ENCODE data around the gene BCAP31. TPM values are rescaled to one million over a fixed set of nuclear protein-coding genes. Genes with fewer than 3 reads are reported as not detected.
A peak's percentile ranks its signal among the peaks of the same experiment; 100 is the strongest.

Gene BCAP31
- 83.0 TPM for total RNA-seq

DNA sequence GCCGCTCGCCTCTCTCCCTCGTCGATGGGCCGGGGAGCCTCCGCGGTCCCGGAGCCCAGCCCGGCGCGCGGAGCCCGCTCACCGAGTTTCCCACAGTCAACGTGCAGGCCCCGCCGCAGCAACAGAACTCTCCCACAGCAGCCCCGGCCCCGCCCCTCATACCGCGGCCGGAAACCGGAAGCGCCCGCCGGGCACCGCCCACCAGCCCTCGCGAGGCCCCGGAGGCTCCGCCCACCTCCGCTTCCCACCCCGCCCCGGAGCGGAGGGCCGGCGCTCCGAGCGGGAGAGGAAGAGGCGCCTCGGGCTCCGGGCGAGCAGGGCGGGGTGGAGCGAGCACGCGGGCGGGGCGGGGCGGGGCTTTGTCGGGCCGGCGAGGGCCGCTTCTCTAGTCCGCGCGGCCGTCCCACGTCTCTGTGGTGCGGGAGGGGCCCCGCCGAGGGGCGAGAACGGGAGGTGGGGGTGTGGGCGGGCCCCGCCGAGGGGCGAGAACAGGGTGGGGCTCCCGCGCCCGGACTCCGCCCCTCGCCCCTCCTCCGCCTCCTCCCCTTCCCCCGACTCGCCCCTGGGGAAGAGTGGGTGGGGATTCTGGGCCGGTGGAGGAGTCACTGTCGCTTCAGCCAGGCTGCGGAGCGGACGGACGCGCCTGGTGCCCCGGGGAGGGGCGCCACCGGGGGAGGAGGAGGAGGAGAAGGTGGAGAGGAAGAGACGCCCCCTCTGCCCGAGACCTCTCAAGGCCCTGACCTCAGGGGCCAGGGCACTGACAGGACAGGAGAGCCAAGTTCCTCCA, at the start of gene BCAP31, which contains the start of gene ABCD1:
TSS of gene BCAP31 (minus strand) at position 136 of the 787 bp plus-strand sequence. CDS start 1,143 bp downstream, outside the sequence.
TSS of gene ABCD1 (plus strand) at position 605 of the 787 bp plus-strand sequence. CDS start 411 bp downstream, outside the sequence.
- H3K27me3 ChIP-seq (ENCODE audit: control insufficient read depth in 3 of 3, insufficient read depth in 3 of 3, low read length in 3 of 3) = no peaks in the 10 kb centered on the region
- no peaks in the 10 kb centered on the region for H3K9me3 ChIP-seq (ENCODE audit: control insufficient read depth in 3 of 3, low read length in 3 of 3)
- peak within 1 kb of the TSS; percentile 75 to 86 (median 80) for H3K9ac ChIP-seq (ENCODE audit: low read depth in 1 of 3, low read length in 3 of 3)
- H3K36me3 ChIP-seq (ENCODE audit: control insufficient read depth in 3 of 3, insufficient read depth in 3 of 3, low read length in 3 of 3) = peaks cover 12 to 16% (median 14%) of the 10 kb centered on the region in 3 donors
- peak within 1 kb of the TSS; percentile 92 for H3K27ac ChIP-seq (ENCODE audit: low read depth, low read length)
- H3K4me1 ChIP-seq (ENCODE audit: control insufficient read depth in 3 of 3, insufficient read depth in 3 of 3, low read length in 3 of 3) = peaks cover 45 to 59% (median 53%) of the 10 kb centered on the region in 3 donors
- peak within 1 kb of the TSS; percentile 65 to 75 (median 67) for H3K4me3 ChIP-seq (ENCODE audit: low read length in 3 of 3)

- no peak overlapping the region for H3K27ac ChIP-seq (ENCODE audit: low read depth, low read length)
- H3K4me3 ChIP-seq (ENCODE audit: low read length in 3 of 3) = no peak overlapping the region
- peaks cover 0 to 4% (median 0%) of the 10 kb centered on the region in 3 donors for H3K27me3 ChIP-seq (ENCODE audit: control insufficient read depth in 3 of 3, insufficient read depth in 3 of 3, low read length in 3 of 3)
- H3K9me3 ChIP-seq (ENCODE audit: control insufficient read depth in 3 of 3, low read length in 3 of 3) = no peaks in the 10 kb centered on the region
- H3K36me3 ChIP-seq (ENCODE audit: control insufficient read depth in 3 of 3, insufficient read depth in 3 of 3, low read length in 3 of 3) = no peaks in the 10 kb centered on the region
- H3K9ac ChIP-seq (ENCODE audit: low read depth in 1 of 3, low read length in 3 of 3) = no peak overlapping the region
- H3K4me1 ChIP-seq (ENCODE audit: control insufficient read depth in 3 of 3, insufficient read depth in 3 of 3, low read length in 3 of 3) = peaks cover 0 to under 1% (median 0%) of the 10 kb centered on the region in 3 donors
These were observed 49.0 kb upstream of the BCAP31 start for GRCh38 chrX:153773218-153773611.

DNA sequence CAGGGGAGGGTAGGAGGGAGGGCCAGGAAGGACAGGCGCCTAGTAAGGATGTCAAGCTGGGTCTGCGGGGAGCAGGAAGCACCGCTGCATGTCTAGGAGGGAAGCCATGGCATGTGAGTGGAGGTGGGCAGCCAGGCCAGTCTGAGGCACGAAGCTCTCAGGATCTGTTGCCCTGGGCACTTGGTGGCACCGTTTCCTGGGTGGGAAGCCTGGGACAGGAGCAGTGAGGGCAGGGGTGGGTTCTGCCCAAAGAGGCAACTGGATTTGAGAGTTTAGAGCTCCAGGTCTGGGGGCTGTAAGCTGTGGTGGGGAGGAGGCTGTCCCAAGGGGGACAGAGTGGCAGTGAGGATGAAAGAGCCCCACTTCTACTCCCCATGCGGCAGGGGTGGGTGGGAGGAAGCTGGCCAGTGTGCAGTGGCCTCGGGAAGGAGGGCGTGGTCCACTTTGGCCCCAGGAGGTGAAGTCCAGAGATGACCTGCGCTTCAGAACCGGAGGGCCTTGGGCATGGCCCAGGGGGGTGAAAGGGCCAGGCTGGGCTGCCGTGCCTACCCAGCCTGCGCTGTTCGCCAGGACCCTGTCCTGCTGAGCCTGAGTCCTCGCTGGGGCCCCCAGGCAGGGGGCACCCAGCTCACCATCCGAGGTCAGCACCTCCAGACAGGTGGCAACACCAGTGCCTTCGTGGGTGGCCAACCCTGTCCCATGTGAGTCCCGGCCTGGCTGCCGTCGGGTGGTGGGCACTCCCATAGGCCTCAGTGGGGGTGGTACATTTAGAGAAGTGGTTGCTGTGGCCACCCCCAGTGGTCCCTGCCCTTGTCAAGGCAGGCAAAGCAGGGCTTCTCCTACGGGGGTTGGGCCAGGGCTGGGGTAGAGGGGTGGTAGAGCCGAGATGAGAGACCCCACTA, 48.4 kb upstream of the BCAP31 start:
- Histone ChIP-seq H3K27me3 (ENCODE audit: control insufficient read depth in 3 of 3, insufficient read depth in 3 of 3, low read length in 3 of 3) (peaks cover 0 to 4% (median 0%) of the 10 kb centered on the region in 3 donors), H3K36me3 (ENCODE audit: control insufficient read depth in 3 of 3, insufficient read depth in 3 of 3, low read length in 3 of 3) (no peaks in the 10 kb centered on the region), H3K4me1 (ENCODE audit: control insufficient read depth in 3 of 3, insufficient read depth in 3 of 3, low read length in 3 of 3) (peaks cover 0 to 4% (median 3%) of the 10 kb centered on the region in 3 donors), H3K9ac (ENCODE audit: low read depth in 1 of 3, low read length in 3 of 3) (no peak overlapping the region), H3K27ac (ENCODE audit: low read depth, low read length) (no peak overlapping the region), H3K9me3 (ENCODE audit: control insufficient read depth in 3 of 3, low read length in 3 of 3) (no peaks in the 10 kb centered on the region), H3K4me3 (ENCODE audit: low read length in 3 of 3) (no peak overlapping the region)

DNA sequence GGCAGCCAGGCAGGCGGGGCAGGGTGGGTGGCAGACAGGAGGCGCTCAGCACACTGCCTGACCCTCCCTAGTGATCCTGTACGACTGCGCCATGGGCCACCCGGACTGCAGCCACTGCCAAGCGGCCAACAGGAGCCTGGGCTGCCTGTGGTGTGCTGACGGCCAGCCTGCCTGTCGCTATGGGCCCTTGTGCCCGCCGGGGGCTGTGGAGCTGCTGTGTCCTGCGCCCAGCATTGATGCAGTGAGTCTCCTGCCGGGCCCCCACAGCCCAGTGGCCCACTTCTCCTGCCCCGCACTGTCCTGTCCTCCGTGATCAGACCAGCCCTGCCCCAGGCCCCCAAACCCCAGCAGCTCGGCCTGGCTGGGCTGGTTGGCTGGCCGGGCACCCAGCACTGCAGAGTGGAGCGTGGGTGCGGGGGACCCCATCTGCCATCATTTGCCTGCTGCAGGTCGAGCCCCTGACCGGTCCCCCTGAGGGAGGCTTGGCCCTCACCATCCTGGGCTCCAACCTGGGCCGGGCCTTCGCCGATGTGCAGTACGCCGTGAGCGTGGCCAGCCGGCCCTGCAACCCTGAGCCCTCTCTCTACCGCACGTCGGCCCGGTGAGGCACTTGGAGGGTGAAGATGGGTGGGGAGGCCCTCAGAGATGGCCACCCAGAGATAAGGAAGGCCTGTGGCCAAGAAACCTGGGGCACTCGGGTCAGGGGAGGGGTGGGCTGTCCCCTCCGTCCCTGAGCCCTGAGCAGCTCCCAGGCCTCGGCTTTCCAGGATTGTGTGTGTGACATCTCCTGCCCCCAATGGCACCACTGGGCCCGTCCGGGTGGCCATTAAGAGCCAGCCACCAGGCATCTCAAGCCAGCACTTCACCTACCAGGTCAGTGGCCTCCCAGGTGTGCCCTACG, 47.5 kb upstream of the BCAP31 start:
- Histone ChIP-seq H3K27me3 (ENCODE audit: control insufficient read depth in 3 of 3, insufficient read depth in 3 of 3, low read length in 3 of 3) (peaks cover 0 to 4% (median 0%) of the 10 kb centered on the region in 3 donors), H3K4me1 (ENCODE audit: control insufficient read depth in 3 of 3, insufficient read depth in 3 of 3, low read length in 3 of 3) (peaks cover 2 to 11% (median 10%) of the 10 kb centered on the region in 3 donors), H3K27ac (ENCODE audit: low read depth, low read length) (no peak overlapping the region), H3K9me3 (ENCODE audit: control insufficient read depth in 3 of 3, low read length in 3 of 3) (no peaks in the 10 kb centered on the region), H3K4me3 (ENCODE audit: low read length in 3 of 3) (no peak overlapping the region), H3K9ac (ENCODE audit: low read depth in 1 of 3, low read length in 3 of 3) (no peak overlapping the region), H3K36me3 (ENCODE audit: control insufficient read depth in 3 of 3, insufficient read depth in 3 of 3, low read length in 3 of 3) (no peaks in the 10 kb centered on the region)

GRCh38 chrX:153770601-153771414, 46.6 kb upstream of the BCAP31 start:
- Histone ChIP-seq H3K27ac (ENCODE audit: low read depth, low read length) (no peak overlapping the region), H3K36me3 (ENCODE audit: control insufficient read depth in 3 of 3, insufficient read depth in 3 of 3, low read length in 3 of 3) (no peaks in the 10 kb centered on the region), H3K4me1 (ENCODE audit: control insufficient read depth in 3 of 3, insufficient read depth in 3 of 3, low read length in 3 of 3) (peaks cover 2 to 13% (median 10%) of the 10 kb centered on the region in 3 donors), H3K4me3 (ENCODE audit: low read length in 3 of 3) (no peak overlapping the region), H3K27me3 (ENCODE audit: control insufficient read depth in 3 of 3, insufficient read depth in 3 of 3, low read length in 3 of 3) (peaks cover 0 to 4% (median 0%) of the 10 kb centered on the region in 3 donors), H3K9me3 (ENCODE audit: control insufficient read depth in 3 of 3, low read length in 3 of 3) (no peaks in the 10 kb centered on the region), H3K9ac (ENCODE audit: low read depth in 1 of 3, low read length in 3 of 3) (no peak overlapping the region)

- Histone ChIP-seq H3K4me1 (ENCODE audit: control insufficient read depth in 3 of 3, insufficient read depth in 3 of 3, low read length in 3 of 3) (peaks cover 2 to 13% (median 10%) of the 10 kb centered on the region in 3 donors), H3K27ac (ENCODE audit: low read depth, low read length) (no peak overlapping the region), H3K4me3 (ENCODE audit: low read length in 3 of 3) (no peak overlapping the region), H3K9me3 (ENCODE audit: control insufficient read depth in 3 of 3, low read length in 3 of 3) (no peaks in the 10 kb centered on the region), H3K27me3 (ENCODE audit: control insufficient read depth in 3 of 3, insufficient read depth in 3 of 3, low read length in 3 of 3) (peaks cover 0 to 4% (median 0%) of the 10 kb centered on the region in 3 donors), H3K9ac (ENCODE audit: low read depth in 1 of 3, low read length in 3 of 3) (no peak overlapping the region), H3K36me3 (ENCODE audit: control insufficient read depth in 3 of 3, insufficient read depth in 3 of 3, low read length in 3 of 3) (no peaks in the 10 kb centered on the region)
These were observed 45.8 kb upstream of the BCAP31 start for GRCh38 chrX:153769865-153770600.

GRCh38 chrX:153769158-153769864, 45.1 kb upstream of the BCAP31 start:
- no peak overlapping the region for H3K4me3 ChIP-seq (ENCODE audit: low read length in 3 of 3)
- no peak overlapping the region for H3K27ac ChIP-seq (ENCODE audit: low read depth, low read length)
- H3K4me1 ChIP-seq (ENCODE audit: control insufficient read depth in 3 of 3, insufficient read depth in 3 of 3, low read length in 3 of 3) = peaks cover 6 to 20% (median 14%) of the 10 kb centered on the region in 3 donors
- H3K36me3 ChIP-seq (ENCODE audit: control insufficient read depth in 3 of 3, insufficient read depth in 3 of 3, low read length in 3 of 3) = no peaks in the 10 kb centered on the region
- no peak overlapping the region for H3K9ac ChIP-seq (ENCODE audit: low read depth in 1 of 3, low read length in 3 of 3)
- peaks cover 0 to 4% (median 0%) of the 10 kb centered on the region in 3 donors for H3K27me3 ChIP-seq (ENCODE audit: control insufficient read depth in 3 of 3, insufficient read depth in 3 of 3, low read length in 3 of 3)
- H3K9me3 ChIP-seq (ENCODE audit: control insufficient read depth in 3 of 3, low read length in 3 of 3) = no peaks in the 10 kb centered on the region

Data from skeletal muscle tissue (tissue), 4 donors.